HG03354 (cell line): ENCODE data around the gene ZDHHC16.

Experiments
- ATAC-seq: cut with Tn5 transposase; IDR thresholded peaks from one replicate; pipeline ENCODE4 v1.9.1; 2021; ENCODE audit warnings: mild to moderate bottlenecking; ENCODE audit not compliant: unreplicated experiment, poor library complexity, severe bottlenecking

The ZDHHC16 gene

DNA sequence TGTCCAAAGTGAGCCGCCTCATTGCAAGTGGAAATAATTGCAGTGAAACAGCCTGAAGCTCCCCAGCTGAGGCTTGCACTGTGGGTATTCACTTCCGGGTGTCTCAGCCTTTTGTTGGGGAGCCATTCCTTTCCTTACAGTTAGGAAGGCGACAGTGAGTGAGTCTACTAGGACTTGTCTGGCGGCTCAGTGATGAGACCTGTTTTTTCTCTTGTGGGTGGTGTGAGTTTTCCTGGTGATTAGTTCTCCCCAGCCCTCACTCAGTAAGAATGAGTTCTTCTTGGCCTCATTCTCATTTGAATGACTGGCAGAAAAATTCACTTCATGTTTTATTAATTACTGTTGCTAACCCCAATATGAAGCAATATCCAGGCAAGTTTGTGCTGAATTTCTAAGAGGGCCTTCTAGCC is 17.4 kb upstream of the ZDHHC16 start:
- no peak for ATAC-seq

DNA sequence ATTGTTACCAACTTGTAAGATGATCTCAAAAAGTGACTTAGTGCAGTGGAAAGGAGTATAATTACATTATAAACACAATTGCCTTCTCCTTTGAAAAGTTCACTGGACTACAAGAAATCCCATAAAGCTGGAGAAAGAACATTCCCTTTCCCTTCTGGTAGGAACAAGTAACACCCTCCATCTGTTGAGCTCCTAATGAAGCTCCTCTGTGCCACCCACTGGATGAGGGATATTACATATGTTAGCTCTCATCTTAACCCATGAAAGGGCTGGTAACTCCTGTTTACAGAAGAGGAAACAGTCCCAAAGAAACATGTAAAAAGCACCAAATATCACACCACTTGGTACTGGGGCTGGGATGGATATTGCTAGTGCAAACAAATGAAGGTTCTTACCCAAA is 11.9 kb upstream of the ZDHHC16 start:
- ATAC-seq, result no peak

DNA sequence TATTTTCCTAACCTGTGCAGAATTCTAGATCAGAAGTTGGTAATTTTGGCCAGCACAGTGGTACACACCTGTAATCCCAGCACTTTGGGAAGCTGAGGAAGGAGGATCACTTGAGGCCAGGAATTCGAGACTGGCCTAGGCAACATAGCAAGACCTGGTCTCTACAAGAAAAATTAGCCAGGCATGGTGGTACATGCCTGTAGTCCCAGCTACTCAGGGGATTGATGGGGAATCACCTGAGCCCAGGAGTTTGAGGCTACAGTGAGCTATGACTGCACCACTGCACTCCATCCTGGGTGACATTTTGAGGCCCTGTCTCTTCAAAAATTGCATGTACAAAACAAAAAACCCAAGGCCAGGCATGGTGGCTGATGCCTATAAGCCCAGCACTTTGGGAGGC is 11.4 kb upstream of the ZDHHC16 start:
- ATAC-seq, result no peak

DNA sequence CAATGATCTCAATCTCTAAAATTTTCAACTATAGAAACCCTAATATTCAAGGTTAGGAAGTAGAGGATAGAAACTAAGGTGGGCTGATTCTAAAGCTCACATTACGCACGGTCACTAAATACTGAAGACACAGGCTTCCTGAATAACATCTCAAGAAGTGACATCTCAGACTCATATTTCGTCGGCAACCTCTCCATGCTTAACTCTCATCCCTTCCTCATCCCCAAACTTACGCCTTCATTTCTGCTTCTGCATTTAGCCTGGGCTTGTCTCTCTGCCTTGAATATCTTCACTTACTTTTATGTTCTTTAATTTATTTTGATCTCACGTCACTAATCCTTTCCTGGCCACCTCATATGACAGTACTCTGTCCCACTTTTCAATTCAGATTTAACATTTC is 10.8 kb upstream of the ZDHHC16 start:
- ATAC-seq, result no peak

DNA sequence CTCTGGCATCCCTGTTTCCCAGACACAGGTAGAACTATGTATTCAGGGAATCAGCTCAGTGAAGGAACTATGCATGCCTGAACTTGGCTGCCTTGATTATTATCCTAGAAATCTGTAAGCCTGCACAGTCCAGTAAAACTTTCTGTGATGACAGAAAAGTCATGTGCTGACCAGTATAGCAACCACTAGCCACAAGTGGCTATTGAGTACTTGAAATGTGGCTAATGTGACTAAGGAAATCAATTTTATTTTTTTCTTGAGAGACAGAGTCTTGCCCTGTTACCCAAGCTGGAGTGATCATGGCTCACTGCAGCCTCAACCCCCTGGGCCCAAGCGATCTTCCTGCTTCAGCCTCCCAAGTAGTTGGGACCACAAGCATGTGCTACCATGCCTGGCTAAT is 3.7 kb upstream of the ZDHHC16 start:
- no peak for ATAC-seq

DNA sequence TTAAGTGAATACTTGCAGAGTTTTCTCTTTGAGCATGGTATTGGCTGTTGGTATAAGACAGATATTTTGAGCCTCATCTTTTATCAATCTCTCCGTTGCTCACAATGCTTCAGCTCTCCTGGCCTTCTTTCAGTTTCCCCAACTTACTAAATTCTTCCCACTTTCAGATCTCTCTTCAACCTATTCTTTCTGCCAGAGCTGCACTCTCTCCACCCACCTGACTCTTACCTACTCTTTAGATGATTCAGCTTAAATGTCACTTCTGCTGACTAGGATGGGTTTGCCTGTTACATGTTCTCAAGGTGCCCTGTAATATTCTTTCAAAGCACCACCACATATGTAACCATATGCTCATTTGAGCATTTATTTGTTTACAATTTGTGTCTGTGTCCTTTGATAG is 1.8 kb upstream of the ZDHHC16 start:
- no peak for ATAC-seq

DNA sequence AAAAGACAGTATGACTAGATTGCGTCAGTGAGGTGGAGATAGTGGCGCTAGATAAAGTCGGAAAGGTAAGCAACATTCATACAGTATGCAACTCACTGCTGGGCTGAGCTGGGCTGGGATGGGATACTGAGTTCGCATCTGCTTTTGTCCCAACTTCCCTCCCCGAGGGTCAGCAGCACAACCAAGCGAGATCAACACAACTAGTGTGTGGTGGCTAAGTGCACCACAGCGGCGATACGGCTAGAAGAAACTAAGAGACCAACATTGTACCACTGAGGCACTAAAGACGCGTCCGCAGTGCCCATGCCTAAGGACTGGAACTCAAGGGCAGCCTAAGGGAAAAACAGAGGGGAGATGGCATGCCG is 636 bp upstream of the ZDHHC16 start:
- no peak for ATAC-seq

DNA sequence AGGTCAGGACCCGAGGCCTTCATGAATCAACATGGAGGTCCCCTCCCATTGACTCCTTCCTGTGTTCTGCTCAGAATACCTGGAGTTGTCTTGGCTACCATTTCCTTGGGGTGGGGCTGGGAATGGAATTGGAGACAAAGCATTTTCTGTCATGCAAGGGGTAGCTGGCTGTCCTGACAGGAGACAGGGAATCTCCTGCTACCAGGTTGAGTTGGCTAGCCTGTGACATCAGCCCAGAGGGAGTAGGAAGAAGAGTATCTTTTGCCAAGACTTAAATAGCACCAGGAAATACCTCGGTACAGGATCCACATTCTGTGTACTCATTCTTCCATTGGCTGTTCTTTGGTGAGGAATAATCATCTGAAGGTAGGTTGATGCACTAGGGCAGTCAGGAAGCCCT is 4.9 kb downstream of the ZDHHC16 start:
- no peak for ATAC-seq

DNA sequence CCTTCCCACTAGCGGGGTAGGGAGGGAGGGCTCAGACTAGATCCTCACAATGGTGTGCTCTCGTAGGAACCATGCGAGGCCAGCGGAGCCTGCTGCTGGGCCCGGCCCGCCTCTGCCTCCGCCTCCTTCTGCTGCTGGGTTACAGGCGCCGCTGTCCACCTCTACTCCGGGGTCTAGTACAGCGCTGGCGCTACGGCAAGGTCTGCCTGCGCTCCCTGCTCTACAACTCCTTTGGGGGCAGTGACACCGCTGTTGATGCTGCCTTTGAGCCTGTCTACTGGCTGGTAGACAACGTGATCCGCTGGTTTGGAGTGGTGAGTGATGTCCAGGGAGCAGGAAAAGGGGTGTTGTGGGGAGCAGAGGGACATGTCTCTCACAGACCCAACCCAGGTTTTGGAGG is 5.6 kb downstream of the ZDHHC16 start:
- no peak for ATAC-seq

DNA sequence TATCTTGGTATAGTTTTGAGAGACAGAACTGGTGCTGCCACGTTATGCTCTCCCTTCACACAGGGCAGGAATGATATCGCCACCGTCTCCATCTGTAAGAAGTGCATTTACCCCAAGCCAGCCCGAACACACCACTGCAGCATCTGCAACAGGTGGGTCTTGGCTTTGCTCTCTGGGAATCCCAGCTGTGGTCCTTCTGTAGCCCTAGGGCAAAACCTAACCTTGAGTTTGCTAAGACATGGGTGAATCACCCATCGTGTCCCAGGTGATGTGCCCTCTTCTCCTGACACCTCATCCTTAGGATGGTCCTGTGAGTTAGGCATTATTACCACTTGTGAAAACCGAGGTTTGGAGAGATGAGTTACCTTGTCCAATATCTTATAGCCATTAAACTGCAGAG is 6.4 kb downstream of the ZDHHC16 start:
- ATAC-seq, result no peak

DNA sequence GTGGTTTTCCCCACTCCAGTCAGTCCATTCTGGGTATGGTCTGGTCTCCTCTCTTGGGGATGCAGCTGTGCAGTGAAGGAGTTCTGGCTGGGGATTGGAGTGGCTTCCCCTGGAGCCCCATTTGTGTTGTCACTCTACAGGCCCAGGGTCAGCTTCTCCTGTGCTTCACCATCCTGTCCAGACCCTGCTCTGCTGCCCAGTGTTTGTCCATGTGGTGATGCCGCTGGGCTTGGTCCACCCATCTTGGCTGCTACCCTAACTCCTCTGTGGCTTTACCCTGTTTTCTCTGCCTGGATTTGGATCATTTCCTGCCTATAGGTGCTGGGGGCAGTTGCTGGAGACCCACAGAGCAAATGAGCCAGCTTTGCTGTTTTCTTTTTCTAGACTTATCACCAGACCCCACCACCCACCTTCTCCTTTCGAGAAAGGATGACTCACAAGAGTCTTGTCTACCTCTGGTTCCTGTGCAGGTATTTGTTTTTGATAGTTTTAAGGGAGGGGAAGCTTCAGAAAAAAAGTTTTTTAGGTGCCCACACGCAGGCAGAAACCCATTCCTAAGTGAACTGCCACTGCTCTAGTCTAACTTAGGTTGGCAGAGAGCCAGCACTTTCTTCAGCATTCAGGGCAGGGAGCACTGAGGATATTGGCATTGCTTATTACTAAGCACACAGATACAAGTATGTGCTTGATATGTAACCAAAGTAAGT is 8.5 kb downstream of the ZDHHC16 start:
- no peak for ATAC-seq

DNA sequence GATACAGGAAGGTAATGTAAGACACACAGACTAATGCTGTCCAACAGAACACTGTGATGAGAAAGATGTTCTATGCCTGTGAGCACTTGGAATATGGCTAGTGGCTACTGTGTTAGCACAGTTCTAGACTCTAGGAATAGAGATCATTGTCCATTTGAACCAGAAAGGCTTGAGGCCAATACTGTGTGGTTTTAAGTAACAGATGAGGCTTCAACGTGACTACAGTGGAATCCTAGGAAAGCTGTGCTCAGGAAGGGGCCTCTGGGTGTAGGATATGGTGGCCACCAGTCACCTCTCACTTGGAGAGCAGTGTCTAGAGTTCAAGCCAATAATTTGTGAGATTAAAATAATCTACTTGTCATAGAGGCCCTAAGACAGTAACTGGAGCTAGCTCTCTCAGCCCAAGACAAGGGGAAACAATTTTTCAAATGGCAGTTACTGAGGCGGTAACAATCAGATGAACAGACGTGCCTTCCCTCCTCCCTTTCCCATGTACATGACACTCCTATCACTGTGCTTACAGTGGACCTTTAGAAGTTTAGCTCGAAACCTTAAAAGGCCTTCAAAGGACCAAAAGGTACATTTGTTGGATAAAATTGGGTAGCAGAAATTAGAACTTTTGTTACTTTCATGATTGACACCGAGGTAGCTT is 10.2 kb downstream of the ZDHHC16 start:
- no peak for ATAC-seq

DNA sequence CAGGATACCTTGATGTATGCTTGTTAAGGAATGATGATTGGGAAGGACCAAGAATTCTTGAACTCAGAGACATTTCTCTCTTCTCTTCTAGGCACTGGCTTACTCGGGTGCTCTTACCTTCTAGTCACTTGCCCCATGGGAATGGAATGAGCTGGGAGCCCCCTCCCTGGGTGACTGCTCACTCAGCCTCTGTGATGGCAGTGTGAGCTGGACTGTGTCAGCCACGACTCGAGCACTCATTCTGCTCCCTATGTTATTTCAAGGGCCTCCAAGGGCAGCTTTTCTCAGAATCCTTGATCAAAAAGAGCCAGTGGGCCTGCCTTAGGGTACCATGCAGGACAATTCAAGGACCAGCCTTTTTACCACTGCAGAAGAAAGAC is 10.7 kb downstream of the ZDHHC16 start:
- no peak for ATAC-seq

DNA sequence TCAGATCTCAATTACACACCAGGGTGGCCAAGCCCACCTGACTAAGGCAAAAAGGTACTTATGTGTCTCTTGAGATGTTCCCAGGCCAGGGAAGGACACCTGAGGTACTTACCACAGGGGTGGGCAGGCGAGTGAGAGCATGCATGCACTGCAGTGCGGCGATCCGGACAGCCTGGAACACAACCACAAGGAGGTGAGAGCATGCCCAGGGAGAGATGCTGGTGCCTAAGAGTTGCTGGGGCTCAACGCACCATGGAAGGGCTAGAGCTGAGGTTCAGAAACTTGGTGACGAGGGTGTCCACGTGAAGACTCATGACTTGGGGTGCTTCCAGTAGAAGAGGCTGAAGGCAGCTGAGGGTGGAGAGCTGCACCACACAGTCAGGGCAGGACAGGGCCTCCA is 13.1 kb downstream of the ZDHHC16 start:
- no peak for ATAC-seq

DNA sequence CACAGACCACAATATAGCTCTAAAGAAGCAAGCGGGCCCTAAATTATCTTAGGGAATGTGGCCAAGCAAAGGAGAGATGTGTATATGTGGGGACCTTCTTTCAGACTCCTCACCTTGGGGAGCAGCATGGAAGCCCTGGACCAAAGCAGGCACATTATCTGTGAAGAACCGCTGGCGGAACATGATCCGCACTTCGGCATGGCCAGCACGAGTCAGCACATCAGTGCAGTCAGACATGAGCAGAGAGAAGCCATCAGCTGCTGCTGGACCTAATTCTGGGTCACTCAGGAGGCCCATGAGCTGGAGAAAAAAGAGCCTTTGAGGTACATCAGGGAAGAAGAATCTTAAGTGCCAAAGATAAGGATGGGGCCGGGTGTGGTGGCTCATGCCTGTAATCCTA is 14.0 kb downstream of the ZDHHC16 start:
- no peak for ATAC-seq

DNA sequence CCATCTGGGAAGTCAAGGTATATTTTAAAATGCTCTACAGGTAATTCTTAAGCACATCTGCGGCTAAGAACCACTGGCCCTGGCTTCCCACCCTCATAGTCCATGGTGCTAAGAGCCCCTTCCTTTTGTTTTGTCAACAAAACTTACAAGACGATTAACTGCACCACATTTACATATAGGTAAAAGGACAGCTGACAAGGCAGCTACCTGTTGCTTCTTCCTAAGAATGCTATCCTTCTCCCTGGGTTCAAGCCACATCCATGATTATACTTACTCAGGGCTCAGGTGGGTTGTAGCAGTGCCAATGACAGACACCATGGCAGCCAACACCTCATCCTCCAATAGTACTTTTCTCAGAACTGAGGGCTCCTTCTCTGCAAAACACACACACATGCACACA is 16.3 kb downstream of the ZDHHC16 start:
- no peak for ATAC-seq

DNA sequence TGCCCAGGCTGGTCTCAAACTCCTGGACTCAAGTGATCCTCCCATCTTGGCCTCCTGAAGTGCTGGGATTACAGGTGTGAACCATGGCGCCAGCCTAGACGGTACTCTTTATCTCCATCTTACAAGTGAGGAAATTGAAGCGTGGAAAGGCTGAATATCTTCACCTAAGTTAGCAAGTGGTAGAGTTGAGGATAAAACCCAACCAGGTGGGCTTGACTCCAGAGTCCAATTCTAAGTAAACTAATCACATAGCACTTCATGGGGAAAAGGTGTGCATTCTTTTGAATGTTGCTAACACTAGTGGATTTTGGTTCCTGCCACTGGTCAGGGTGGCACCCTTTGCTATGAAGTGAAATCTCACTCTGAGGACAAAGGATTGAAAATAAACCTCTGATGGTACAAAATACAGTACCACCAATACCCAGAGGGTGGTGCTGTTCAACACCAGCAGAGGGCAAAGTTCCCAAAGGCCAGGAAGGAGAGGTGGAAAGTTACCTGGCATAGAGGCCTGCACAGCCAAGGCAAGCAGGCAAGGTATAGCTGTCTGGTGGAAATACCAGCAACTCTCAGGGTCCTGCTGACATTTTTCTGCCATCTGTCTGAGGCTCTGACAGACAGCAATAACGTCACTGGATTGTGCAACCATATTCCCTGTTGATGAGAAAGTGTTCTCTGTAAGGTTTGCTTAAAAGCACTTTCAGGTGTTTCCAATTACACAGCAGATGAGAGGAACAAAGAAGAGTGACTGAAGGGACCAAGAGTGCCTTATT is 17.6 kb downstream of the ZDHHC16 start:
- ATAC-seq, result no peak

DNA sequence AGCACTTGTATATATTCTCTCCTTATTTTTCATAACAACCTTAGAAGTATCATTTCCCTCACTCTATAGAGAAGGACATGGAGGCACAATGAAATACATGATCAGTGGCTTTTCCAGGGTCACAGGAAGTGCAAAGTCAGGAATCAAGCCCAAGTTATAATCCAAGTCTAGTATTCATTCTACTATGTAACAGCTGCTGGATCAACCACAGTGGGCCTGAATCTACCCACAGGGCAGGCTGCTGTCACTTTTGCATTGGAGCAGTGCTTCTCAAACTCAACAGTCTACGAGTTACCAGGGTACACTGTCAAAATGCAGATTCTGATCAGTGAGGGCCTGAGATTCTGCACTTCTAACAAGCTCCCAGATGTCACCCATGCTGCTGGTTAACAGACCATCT is 18.3 kb downstream of the ZDHHC16 start:
- no peak for ATAC-seq

DNA sequence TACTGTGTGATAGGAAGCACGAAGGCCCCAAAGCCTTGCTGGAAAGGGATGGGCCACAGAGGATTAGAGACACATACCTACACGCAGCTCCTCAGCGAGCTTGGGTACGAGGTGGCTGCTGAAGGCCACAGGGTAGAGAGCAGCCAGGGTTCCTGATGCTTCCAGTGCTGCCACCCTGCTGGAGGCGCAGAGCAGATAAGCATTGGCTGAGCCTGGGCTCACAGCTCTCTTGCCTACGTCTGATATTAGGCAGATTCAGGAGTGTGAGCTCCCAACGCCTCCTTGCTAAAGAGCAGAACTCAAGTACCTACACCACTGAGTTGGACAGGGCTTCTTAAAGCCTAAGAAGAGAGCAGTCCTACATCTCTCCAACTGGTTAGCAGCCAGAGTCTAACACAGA is 20.0 kb downstream of the ZDHHC16 start:
- ATAC-seq, result no peak

DNA sequence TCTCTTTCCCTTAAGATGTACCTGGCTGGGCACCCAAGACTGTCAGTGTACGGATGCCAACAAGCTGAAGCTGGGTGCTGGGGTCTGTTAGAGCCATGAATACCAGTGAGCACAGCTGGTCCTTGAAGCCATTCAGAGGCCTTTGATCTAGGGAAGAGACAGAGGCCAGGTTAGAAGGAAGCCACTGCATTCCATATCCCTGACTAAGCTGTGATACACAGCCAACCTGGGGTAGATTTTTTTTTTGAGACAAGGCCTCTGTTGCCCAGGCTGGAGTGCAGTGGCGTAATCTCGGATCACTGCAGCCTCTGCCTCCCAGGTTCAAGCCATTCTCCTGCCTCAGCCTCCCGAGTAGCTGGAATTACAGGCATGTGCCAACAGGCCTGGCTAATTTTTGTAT is 20.8 kb downstream of the ZDHHC16 start:
- no peak for ATAC-seq

DNA sequence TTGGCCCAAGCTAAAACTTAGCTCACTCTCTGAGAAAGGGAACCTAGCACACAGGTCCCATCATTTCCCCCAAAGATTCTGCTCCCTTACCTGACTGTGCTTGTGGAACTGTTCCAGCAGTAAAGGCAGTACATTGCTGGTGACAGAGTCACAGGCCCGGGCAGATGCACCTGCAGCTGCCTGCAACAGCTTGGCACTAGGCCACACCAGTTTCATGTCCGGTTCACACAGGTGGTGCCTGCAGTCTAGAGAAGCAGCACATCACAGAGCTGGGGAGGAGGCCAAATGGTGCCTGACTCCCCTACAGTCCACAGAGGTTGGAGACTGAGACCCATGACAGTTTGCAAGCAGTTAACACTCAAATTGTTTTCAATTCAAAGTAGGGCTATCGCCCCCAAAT is 22.2 kb downstream of the ZDHHC16 start:
- no peak for ATAC-seq
